Liver (tissue), 9 donors: ENCODE measurements around the gene CD300E. TPM values are rescaled to one million over a fixed set of nuclear protein-coding genes. Genes with fewer than 3 reads are reported as not detected.

Experiments
- DNase-seq: peaks from one replicate; pipeline ENCODE4 v3.0.0-alpha.2; 2017; ENCODE audit warnings: low spot score
- H3K27ac ChIP-seq, 2 donors: one replicate each; pipeline ENCODE4 v1.7.0; 2013; ENCODE audit warnings: inconsistent platforms in 2 of 2, low read length in 2 of 2, control low read depth in 1 of 2, low read depth in 1 of 2, mild to moderate bottlenecking in 1 of 2
- H3K27me3 ChIP-seq, 4 donors: one replicate each; pipeline versions ENCODE4 v1.6.1 to v1.7.0; 2013; ENCODE audit warnings: low read length in 3 of 4, inconsistent platforms in 1 of 4, mild to moderate bottlenecking in 1 of 4, moderate library complexity in 1 of 4; ENCODE audit not compliant: control insufficient read depth in 4 of 4, insufficient read depth in 4 of 4
- H3K36me3 ChIP-seq, 4 donors: one replicate each; pipeline versions ENCODE4 v1.6.1 to v1.7.0; 2013; ENCODE audit warnings: low read length in 3 of 4, mild to moderate bottlenecking in 3 of 4, low read depth in 1 of 4, moderate library complexity in 1 of 4; ENCODE audit not compliant: control insufficient read depth in 4 of 4, insufficient read depth in 3 of 4
- H3K4me1 ChIP-seq, 4 donors: one replicate each; pipeline versions ENCODE4 v1.6.1 to v1.7.0; 2013; ENCODE audit warnings: low read length in 3 of 4, mild to moderate bottlenecking in 3 of 4, moderate library complexity in 1 of 4; ENCODE audit not compliant: control insufficient read depth in 4 of 4, insufficient read depth in 4 of 4
- H3K4me3 ChIP-seq, 3 donors: one replicate each; pipeline versions ENCODE4 v1.6.1 to v1.7.0; 2013; ENCODE audit warnings: low read length in 3 of 3, control low read depth in 1 of 3, low read depth in 1 of 3, mild to moderate bottlenecking in 1 of 3
- H3K9ac ChIP-seq, 2 donors: one replicate each; pipeline ENCODE4 v1.7.0; 2013; ENCODE audit warnings: low read length in 2 of 2, mild to moderate bottlenecking in 2 of 2, moderate library complexity in 2 of 2, control low read depth in 1 of 2, low read depth in 1 of 2
- H3K9me3 ChIP-seq, 4 donors: one replicate each; pipeline versions ENCODE4 v1.6.1 to v1.7.0; 2013; ENCODE audit warnings: low read length in 3 of 4; ENCODE audit not compliant: control insufficient read depth in 4 of 4
- ATF3 ChIP-seq: IDR thresholded peaks from 2 replicates; pipeline ENCODE4 v1.6.1; 2016; ENCODE audit warnings: antibody characterized with exemption
- CTCF ChIP-seq: fragments of 150-350 bp; IDR thresholded peaks from 2 replicates; pipeline ENCODE4 v1.5.1; 2017; ENCODE audit warnings: improper control_type of control experiment, low read depth, low read length; ENCODE audit not compliant: missing input control
- EGR1 ChIP-seq, 2 donors: IDR thresholded peaks; 2 replicates each; pipeline ENCODE4 v1.6.1; 2016 to 2018; ENCODE audit warnings: antibody characterized with exemption in 2 of 2, low read depth in 2 of 2
- FOXA1 ChIP-seq: IDR thresholded peaks from 2 replicates; pipeline ENCODE4 v1.6.1; 2016; ENCODE audit warnings: antibody characterized with exemption
- FOXA2 ChIP-seq: IDR thresholded peaks from 2 replicates; pipeline ENCODE4 v1.6.1; 2016; ENCODE audit warnings: antibody characterized with exemption
- GABPA ChIP-seq, 2 donors: IDR thresholded peaks in 1 of 2; conservative IDR thresholded peaks in 1 of 2; 2 replicates each; pipeline ENCODE4 v1.6.1; 2016; ENCODE audit warnings: antibody characterized with exemption in 2 of 2, mild to moderate bottlenecking in 1 of 2, moderate library complexity in 1 of 2
- HNF4A ChIP-seq, 2 donors: conservative IDR thresholded peaks; 2 replicates each; pipeline ENCODE4 v1.6.1; 2016; ENCODE audit warnings: antibody characterized with exemption in 2 of 2, mild to moderate bottlenecking in 2 of 2
- HNF4G ChIP-seq: IDR thresholded peaks from 2 replicates; pipeline ENCODE4 v1.6.1; 2016; ENCODE audit warnings: antibody characterized with exemption
- JUND ChIP-seq, 2 donors: IDR thresholded peaks; 2 replicates each; pipeline ENCODE4 v1.6.1; 2016; ENCODE audit warnings: antibody characterized with exemption in 2 of 2
- MAX ChIP-seq: IDR thresholded peaks from 2 replicates; pipeline ENCODE4 v1.6.1; 2016; ENCODE audit warnings: antibody characterized with exemption
- NR2F2 ChIP-seq: IDR thresholded peaks from 2 replicates; pipeline ENCODE4 v1.6.1; 2016; ENCODE audit warnings: antibody characterized with exemption
- RAD21 ChIP-seq, 2 donors: IDR thresholded peaks; 2 replicates each; pipeline ENCODE4 v1.6.1; 2016; ENCODE audit warnings: antibody characterized with exemption in 2 of 2, mild to moderate bottlenecking in 2 of 2
- REST ChIP-seq: IDR thresholded peaks from 2 replicates; pipeline ENCODE4 v1.6.1; 2016; ENCODE audit warnings: antibody characterized with exemption, mild to moderate bottlenecking
- RXRA ChIP-seq, 2 donors: IDR thresholded peaks; 2 replicates each; pipeline ENCODE4 v1.6.1; 2017 to 2018; ENCODE audit warnings: antibody characterized with exemption in 2 of 2, mild to moderate bottlenecking in 1 of 2
- SP1 ChIP-seq: IDR thresholded peaks from 2 replicates; pipeline ENCODE4 v1.6.1; 2018; ENCODE audit warnings: antibody characterized with exemption, mild to moderate bottlenecking
- TAF1 ChIP-seq: conservative IDR thresholded peaks from 2 replicates; pipeline ENCODE4 v1.6.1; 2016; ENCODE audit warnings: antibody characterized with exemption, mild to moderate bottlenecking
- YY1 ChIP-seq: IDR thresholded peaks from 2 replicates; pipeline ENCODE4 v1.6.1; 2016; ENCODE audit warnings: antibody characterized with exemption, mild to moderate bottlenecking
- ZBTB33 ChIP-seq: IDR thresholded peaks from 2 replicates; pipeline ENCODE4 v1.6.1; 2016; ENCODE audit warnings: antibody characterized with exemption
- WGBS: extraction: QIAGEN DNeasy Blood & Tissue Kit; methylation state at CpG from one replicate; pipeline ENCODE4 v1.1.7; 2013; 5-methylcytosine and 5-hydroxymethylcytosine counted together
- polyA plus RNA-seq, 2 donors: library from polyadenylated mRNA; stranded (reverse) in 1 of 2; unstranded in 1 of 2; fragments of 200-250 nt in 1 of 2; fragments of >200 nt in 1 of 2; fragmentation: Nextera tagmentation in 1 of 2; extraction: Ambion mirVana in 1 of 2; gene quantifications; one replicate each; pipeline versions ENCODE4 v1.2.1 to v1.2.3, GENCODE V29; 2013 to 2015
- total RNA-seq, 2 donors: library from RNA; depleted of rRNA; stranded (reverse); fragments of >200 nt; gene quantifications; one replicate each; pipeline ENCODE4 v1.2.3, GENCODE V29; 2014
- donor health status: healthy.
- donor health status: healthy.
- donor health status: healthy.
- donor health status: healthy.
- donor health status: healthy.

Gene CD300E
- total and polyA plus RNA-seq, 4 donors: 0.07 to 0.75 (median 0.34) TPM

GRCh38 chr17:74607221-74607620 is 16.3 kb downstream of the CD300E start:
- TF ChIP-seq CTCF: no peak
- no peak for TF ChIP-seq MAX
- TF ChIP-seq SP1: no peak
- TF ChIP-seq JUND (IDR thresholded peaks at IDR 0.05): no peak
- TF ChIP-seq HNF4A (conservative IDR thresholded peaks at IDR 0.05): no peak
- no peak for TF ChIP-seq EGR1 (IDR thresholded peaks at IDR 0.05; ENCODE audit: low read depth in 2 of 2)
- H3K27me3 ChIP-seq: peaks cover 0 to 7% (median under 1%) of the 10 kb centered on the region in 4 donors

GRCh38 chr17:74606050-74606449 is 17.5 kb downstream of the CD300E start:
- Histone ChIP-seq H3K27ac (no peak overlapping the region), H3K9ac (no peak overlapping the region), H3K4me1 (no peaks in the 10 kb centered on the region), H3K9me3 (no peaks in the 10 kb centered on the region), H3K36me3 (no peaks in the 10 kb centered on the region), H3K4me3 (no peak overlapping the region), H3K27me3 (peaks cover 0 to 9% (median under 1%) of the 10 kb centered on the region in 4 donors)
- no peak for DNase-seq
- TF ChIP-seq JUND (IDR thresholded peaks at IDR 0.05): no peak
- no peak for TF ChIP-seq RXRA (IDR thresholded peaks at IDR 0.05)
- no peak for TF ChIP-seq FOXA1
- no peak for TF ChIP-seq SP1
- TF ChIP-seq TAF1: no peak
- no peak for TF ChIP-seq MAX
- TF ChIP-seq ZBTB33: no peak
- no peak for TF ChIP-seq YY1
- TF ChIP-seq EGR1 (IDR thresholded peaks at IDR 0.05; ENCODE audit: low read depth in 2 of 2): no peak
- no peak for TF ChIP-seq HNF4A (conservative IDR thresholded peaks at IDR 0.05)
- no peak for TF ChIP-seq RAD21 (IDR thresholded peaks at IDR 0.05)
- TF ChIP-seq FOXA2: no peak
- no peak for TF ChIP-seq ATF3
- TF ChIP-seq REST: no peak
- TF ChIP-seq HNF4G: no peak
- no peak for TF ChIP-seq CTCF
- TF ChIP-seq GABPA (IDR thresholded peaks at IDR 0.05 in 1 of 2, conservative IDR thresholded peaks at IDR 0.05 in 1 of 2): no peak
- no peak for TF ChIP-seq NR2F2
- 91% methylated on average over 8 of the region's 8 CpGs for WGBS

More at GRCh38 chr17:74607221-74607620, 16.3 kb downstream of the CD300E start:
- H3K4me3 ChIP-seq: no peak overlapping the region
- H3K4me1 ChIP-seq: no peaks in the 10 kb centered on the region
- H3K36me3 ChIP-seq: no peaks in the 10 kb centered on the region
- 69% methylated on average over 1 of the region's 1 CpG for WGBS
- H3K9ac ChIP-seq: no peak overlapping the region
- H3K27ac ChIP-seq: no peak overlapping the region
- H3K9me3 ChIP-seq: no peaks in the 10 kb centered on the region
- no peak for DNase-seq
